Esophagus muscularis mucosa (tissue), 4 donors: ENCODE results near the gene RHPN2. TPM values are rescaled to one million over a fixed set of nuclear protein-coding genes. Genes with fewer than 3 reads are reported as not detected.

Experiments
- DNase-seq: peaks from one replicate; pipeline ENCODE4 v3.0.0-alpha.2; 2017; ENCODE audit errors: extremely low spot score
- H3K27ac ChIP-seq, 4 donors: fragments of 200-600 bp; sonication (generic); replicated peaks in 1 of 4; 1 replicate in 3 of 4; 2 replicates in 1 of 4; pipeline ENCODE4 v1.5.1; 2016 to 2019; ENCODE audit warnings: mild to moderate bottlenecking in 1 of 4
- H3K27me3 ChIP-seq, 4 donors: fragments of 200-600 bp; sonication (generic); one replicate each; pipeline versions ENCODE4 v1.5.1 to v1.6.0; 2016 to 2019
- H3K36me3 ChIP-seq, 4 donors: fragments of 200-600 bp; sonication (generic); one replicate each; pipeline ENCODE4 v1.5.1; 2016 to 2019
- H3K4me1 ChIP-seq, 4 donors: fragments of 200-600 bp; sonication (generic); one replicate each; pipeline ENCODE4 v1.5.1; 2016 to 2019
- H3K4me3 ChIP-seq, 4 donors: fragments of 200-600 bp; sonication (generic); 1 replicate in 2 of 4; 2 replicates in 2 of 4; pipeline ENCODE4 v1.5.1; 2016 to 2019; ENCODE audit warnings: mild to moderate bottlenecking in 4 of 4, moderate library complexity in 1 of 4
- H3K9me3 ChIP-seq, 4 donors: fragments of 200-600 bp; sonication (generic); 1 replicate in 3 of 4; 2 replicates in 1 of 4; pipeline ENCODE4 v1.5.1; 2016 to 2019
- CTCF ChIP-seq, 3 experiments: fragments of 200-600 bp in 2 of 3; fragments of 450-650 bp in 1 of 3; sonication (generic) in 2 of 3; IDR thresholded peaks; one replicate each; pipeline ENCODE4 v1.5.1; 2017 to 2019; ENCODE audit warnings: antibody characterized with exemption in 3 of 3, mild to moderate bottlenecking in 2 of 3, moderate library complexity in 1 of 3
- EP300 ChIP-seq: sonication (generic); formaldehyde crosslinking; IDR thresholded peaks from one replicate; pipeline ENCODE4 v1.6.1; 2017; ENCODE audit warnings: antibody characterized with exemption
- POLR2A ChIP-seq: fragments of 450-650 bp; IDR thresholded peaks from one replicate; pipeline ENCODE4 v1.6.1; 2017; ENCODE audit warnings: antibody characterized with exemption, moderate library complexity, mild to moderate bottlenecking, low read depth
- POLR2AphosphoS5 ChIP-seq, 2 donors: sonication (generic); formaldehyde crosslinking; IDR thresholded peaks; one replicate each; pipeline ENCODE4 v1.6.1; 2017; ENCODE audit warnings: antibody characterized with exemption in 2 of 2
- WGBS: methylation state at CpG from one replicate; pipeline ENCODE4 v1.1.5; 2018; 5-methylcytosine and 5-hydroxymethylcytosine counted together
- intact Hi-C: fragments of 100-400 bp; cut with DNase I; formaldehyde crosslinking; loops from one replicate; pipeline ENCODE4 v1.15.1; 2023
- total RNA-seq, 4 donors: library from RNA; depleted of rRNA; stranded (reverse); fragments of >200 nt; gene quantifications; one replicate each; pipeline versions ENCODE4 v1.1.0 to v1.2.1, GENCODE V29; 2016

RHPN2 gene
- total RNA-seq, 4 donors from 2014 or later = 0.75 to 3.7 (median 1.5) TPM

- Histone ChIP-seq H3K9me3 (no peaks in the 10 kb centered on the region), H3K36me3 (peaks cover 56 to 70% (median 57%) of the 10 kb centered on the region in 4 donors), H3K4me1 (no peaks in the 10 kb centered on the region), H3K27ac (no peak overlapping the region), H3K4me3 (no peak overlapping the region), H3K27me3 (no peaks in the 10 kb centered on the region)
- no peak for TF ChIP-seq EP300
- no peak for TF ChIP-seq POLR2AphosphoS5 (IDR thresholded peaks at IDR 0.05)
- TF ChIP-seq CTCF (IDR thresholded peaks at IDR 0.05) = no peak
- TF ChIP-seq POLR2A = no peak
- 86% methylated on average over 3 of the region's 3 CpGs for WGBS
- no peak for DNase-seq
- intact Hi-C loops = no loop called here
Measured at GRCh38 chr19:33089010-33089409, 24.3 kb upstream of the RHPN2 start.

DNA sequence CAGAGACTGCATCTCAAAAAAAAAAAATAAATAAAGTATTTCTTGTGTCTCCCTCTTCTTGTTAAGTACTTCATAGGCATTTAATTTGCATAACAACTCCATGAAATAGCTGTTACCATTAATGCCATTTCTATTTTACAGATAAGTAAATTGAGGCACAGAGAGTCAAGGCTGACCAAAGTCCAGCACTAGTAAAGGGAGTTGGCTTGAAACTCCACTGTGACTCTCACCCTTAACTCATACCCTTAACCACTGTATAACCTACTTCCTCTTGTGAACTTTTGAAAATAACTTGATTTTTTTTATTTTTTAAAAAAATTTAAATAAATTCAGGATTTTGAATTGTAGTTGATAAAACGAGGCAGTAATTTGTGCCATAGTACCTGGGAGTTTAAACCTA lies 22.3 kb upstream of the RHPN2 start:
- Histone ChIP-seq H3K4me1 (peaks cover 6 to 9% (median 7%) of the 10 kb centered on the region in 4 donors), H3K27ac (no peak overlapping the region), H3K4me3 (no peak overlapping the region), H3K27me3 (no peaks in the 10 kb centered on the region), H3K9me3 (no peaks in the 10 kb centered on the region), H3K36me3 (peaks cover 36 to 49% (median 38%) of the 10 kb centered on the region in 4 donors)
- intact Hi-C loops = no loop called here
- 90% methylated on average over 1 of the region's 1 CpG for WGBS
- no peak for TF ChIP-seq POLR2AphosphoS5 (IDR thresholded peaks at IDR 0.05)
- TF ChIP-seq POLR2A = no peak
- no peak for TF ChIP-seq CTCF (IDR thresholded peaks at IDR 0.05)
- no peak for TF ChIP-seq EP300
- DNase-seq = no peak

- no peak for TF ChIP-seq POLR2A
- no peak for TF ChIP-seq EP300
- no peak for TF ChIP-seq POLR2AphosphoS5 (IDR thresholded peaks at IDR 0.05)
- intact Hi-C loops = no loop called here
- no peaks in the 10 kb centered on the region for H3K9me3 ChIP-seq
- peaks cover 25 to 36% (median 26%) of the 10 kb centered on the region in 4 donors for H3K36me3 ChIP-seq
- no peak for DNase-seq
- no peak overlapping the region for H3K4me3 ChIP-seq
- no peak overlapping the region for H3K27ac ChIP-seq
- H3K4me1 ChIP-seq = peaks cover 10 to 17% (median 14%) of the 10 kb centered on the region in 4 donors
- 92% methylated on average over 3 of the region's 3 CpGs for WGBS
- no peaks in the 10 kb centered on the region for H3K27me3 ChIP-seq
Measured at GRCh38 chr19:33085570-33086128, 21.0 kb upstream of the RHPN2 start.

- H3K36me3 ChIP-seq = peaks cover 0 to 8% (median 0%) of the 10 kb centered on the region in 4 donors
- DNase-seq = peak; percentile 96
- under 1% methylated on average over 37 of the region's 62 CpGs for WGBS
- intact Hi-C loops = loop anchor here (2.0 kb wide), 1 partner anchor 108 kb away; the partner anchor contains the start of gene FAAP24
- H3K4me1 ChIP-seq = peaks cover 10 to 25% (median 19%) of the 10 kb centered on the region in 4 donors
- peak within 1 kb of the TSS; percentile 73 to 85 (median 79) for H3K27ac ChIP-seq
- peak within 1 kb of the TSS; percentile 75 to 96 (median 80) for H3K4me3 ChIP-seq
- TF ChIP-seq CTCF (IDR thresholded peaks at IDR 0.05) (peak in 1 of 3 experiments; percentile 17), POLR2A (no peak), POLR2AphosphoS5 (IDR thresholded peaks at IDR 0.05) (peak; percentile 80 to 93)
- no peaks in the 10 kb centered on the region for H3K9me3 ChIP-seq
- peaks cover 0 to 2% (median 0%) of the 10 kb centered on the region in 4 donors for H3K27me3 ChIP-seq
Measured at GRCh38 chr19:33080761-33081681, 16.3 kb upstream of the RHPN2 start, which contains the start of gene GPATCH1. Gene GPATCH1 (plus strand): TSS chr19:33081181. CDS start chr19:33081194, 13 bp downstream.

- no peaks in the 10 kb centered on the region for H3K36me3 ChIP-seq
- peaks cover 0 to 8% (median 3%) of the 10 kb centered on the region in 4 donors for H3K4me1 ChIP-seq
- H3K9me3 ChIP-seq = no peaks in the 10 kb centered on the region
- TF ChIP-seq EP300 = no peak
- no peak overlapping the region for H3K4me3 ChIP-seq
- H3K27ac ChIP-seq = no peak overlapping the region
- intact Hi-C loops = no loop called here
- peaks cover 0 to 11% (median 0%) of the 10 kb centered on the region in 4 donors for H3K27me3 ChIP-seq
- no peak for DNase-seq
- WGBS = 77% methylated on average over 2 of the region's 2 CpGs
Measured at GRCh38 chr19:33075519-33075918, 10.8 kb upstream of the RHPN2 start.
